SK-N-MC (cell line): ENCODE measurements around the gene GPR63.

Source experiments
- EZH2 ChIP-seq: fragments of 200-600 bp; sonication (generic); IDR thresholded peaks from one replicate; pipeline ENCODE4 v1.6.1; 2017; ENCODE audit warnings: antibody characterized with exemption
- POLR2AphosphoS5 ChIP-seq: IDR thresholded peaks from 2 replicates; pipeline ENCODE4 v1.6.1; 2012; ENCODE audit warnings: mild to moderate bottlenecking, low read depth, low read length, borderline replicate concordance

DNA sequence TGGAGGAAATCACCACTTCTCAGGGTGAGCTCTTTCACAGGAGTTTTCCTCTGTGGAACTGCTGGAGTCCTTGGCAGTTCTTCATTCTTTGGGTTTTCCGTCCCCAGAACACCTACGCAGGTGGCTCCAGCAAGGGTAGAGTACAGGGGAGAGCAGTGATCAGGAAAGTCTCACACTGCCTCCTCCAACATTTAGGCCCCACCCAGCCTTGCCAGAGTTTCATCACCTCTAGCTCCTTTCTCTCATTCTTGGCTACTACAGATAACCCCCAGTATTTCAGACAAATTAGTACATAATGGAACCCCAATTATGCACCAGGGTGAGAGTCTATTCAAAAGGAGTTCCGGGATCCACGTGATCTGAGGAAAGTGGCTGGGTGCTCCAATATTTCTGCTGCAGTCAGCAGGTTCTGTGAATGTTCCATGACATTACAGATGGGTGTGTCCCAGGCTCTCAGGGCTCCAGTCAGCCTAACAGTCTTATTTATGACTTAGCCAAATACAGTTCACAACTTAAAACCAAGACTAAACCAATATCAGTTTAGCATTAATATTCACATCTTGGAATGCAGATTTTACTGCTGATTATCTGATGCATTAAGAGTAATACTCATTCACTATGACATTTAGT lies 44.6 kb downstream of the GPR63 start:
- TF ChIP-seq EZH2 (no peak), POLR2AphosphoS5 (peak; percentile 51; the same call in 1 of the 2 replicates)
